HG02884 (cell line): ENCODE measurements around the gene LRIG1.
"Not testable (repeated sequence)": the region's sequence is repeated elsewhere in the genome, so short reads cannot be mapped to it uniquely, and the experiment has no call there.

ENCODE experiments used
- ATAC-seq: cut with Tn5 transposase; IDR thresholded peaks from one replicate; pipeline ENCODE4 v1.9.1; 2021; ENCODE audit warnings: mild to moderate bottlenecking, moderate library complexity; ENCODE audit not compliant: unreplicated experiment

Gene LRIG1

GRCh38 chr3:66427352-66427751 is 73.5 kb downstream of the LRIG1 start:
- no peak for ATAC-seq

- no peak for ATAC-seq
These were observed 74.7 kb downstream of the LRIG1 start for GRCh38 chr3:66426135-66426534.

GRCh38 chr3:66425576-66426114 is 75.2 kb downstream of the LRIG1 start:
- no peak for ATAC-seq

GRCh38 chr3:66425032-66425431 is 75.8 kb downstream of the LRIG1 start:
- ATAC-seq: no peak

- ATAC-seq: no peak
These were observed 77.0 kb downstream of the LRIG1 start for GRCh38 chr3:66423791-66424190.

- ATAC-seq: not testable (repeated sequence)
These were observed 78.9 kb downstream of the LRIG1 start for GRCh38 chr3:66421893-66422292.

- ATAC-seq: not testable (repeated sequence)
These were observed 79.7 kb downstream of the LRIG1 start for GRCh38 chr3:66421144-66421543.

- no peak for ATAC-seq
These were observed 81.8 kb downstream of the LRIG1 start for GRCh38 chr3:66419036-66419435.

- no peak for ATAC-seq
These were observed 82.3 kb downstream of the LRIG1 start for GRCh38 chr3:66418475-66418931.

- ATAC-seq: no peak
These were observed 84.1 kb downstream of the LRIG1 start for GRCh38 chr3:66416556-66417304.

GRCh38 chr3:66415867-66416428 is 84.9 kb downstream of the LRIG1 start:
- no peak for ATAC-seq

- ATAC-seq: no peak
These were observed 86.0 kb downstream of the LRIG1 start for GRCh38 chr3:66414846-66415245.

GRCh38 chr3:66413151-66413751 is 87.6 kb downstream of the LRIG1 start:
- ATAC-seq: no peak

- no peak for ATAC-seq
These were observed 88.6 kb downstream of the LRIG1 start for GRCh38 chr3:66411961-66412887.

- ATAC-seq: no peak
These were observed 89.3 kb downstream of the LRIG1 start for GRCh38 chr3:66411474-66411873.

- no peak for ATAC-seq
These were observed 89.8 kb downstream of the LRIG1 start for GRCh38 chr3:66410976-66411375.

- ATAC-seq: no peak
These were observed 90.8 kb downstream of the LRIG1 start for GRCh38 chr3:66409771-66410754.

- no peak for ATAC-seq
These were observed 93.1 kb downstream of the LRIG1 start for GRCh38 chr3:66407611-66408218.
